Astrocyte (in vitro differentiated cells and primary cell): ENCODE measurements around the gene HAPLN3. TPM values are rescaled to one million over a fixed set of nuclear protein-coding genes. Genes with fewer than 3 reads are reported as not detected.

Experiments used
- DNase-seq: peaks from one replicate; pipeline ENCODE4 v3.0.0-alpha.2; 2010; ENCODE audit warnings: low read depth
- FAIRE-seq: peaks from 2 replicates; lab custom pipeline; 2011; peaks lifted over from hg19 to GRCh38; lab: Jason Lieb, UNC
- H2AFZ ChIP-seq: 2 replicates; pipeline ENCODE4 v1.6.0; 2012; ENCODE audit warnings: low read depth, low read length, inconsistent platforms
- H3K27ac ChIP-seq: 2 replicates; pipeline ENCODE4 v1.5.1; 2011; ENCODE audit warnings: low read depth, low read length, inconsistent platforms
- H3K27me3 ChIP-seq: 2 replicates; pipeline ENCODE4 v1.6.0; 2011; ENCODE audit warnings: low read length, inconsistent platforms; ENCODE audit not compliant: insufficient read depth
- H3K36me3 ChIP-seq: 2 replicates; pipeline ENCODE4 v1.5.1; 2011; ENCODE audit warnings: low read length, inconsistent platforms; ENCODE audit not compliant: insufficient read depth
- H3K4me1 ChIP-seq: 2 replicates; pipeline ENCODE4 v1.5.1; 2011; ENCODE audit warnings: low read length, inconsistent platforms; ENCODE audit not compliant: insufficient read depth
- H3K4me2 ChIP-seq: 2 replicates; pipeline ENCODE4 v1.6.0; 2012; ENCODE audit warnings: low read length, inconsistent platforms
- H3K4me3 ChIP-seq: 2 replicates; pipeline ENCODE4 v1.5.1; 2011; ENCODE audit warnings: low read depth, mild to moderate bottlenecking, low read length, inconsistent platforms; ENCODE audit not compliant: insufficient read depth
- H3K79me2 ChIP-seq: 2 replicates; pipeline ENCODE4 v1.6.0; 2012; ENCODE audit warnings: mild to moderate bottlenecking, low read length, inconsistent platforms; ENCODE audit not compliant: insufficient read depth
- H3K9ac ChIP-seq: 2 replicates; pipeline ENCODE4 v1.6.0; 2012; ENCODE audit warnings: mild to moderate bottlenecking, low read length, inconsistent platforms
- H3K9me3 ChIP-seq: 2 replicates; pipeline ENCODE4 v1.5.1; 2012; ENCODE audit warnings: low read depth, mild to moderate bottlenecking, low read length, inconsistent platforms; ENCODE audit not compliant: insufficient read depth
- H4K20me1 ChIP-seq: 2 replicates; pipeline ENCODE4 v1.6.0; 2012; ENCODE audit warnings: low read length, inconsistent platforms; ENCODE audit not compliant: insufficient read depth
- H3K27ac Mint-ChIP-seq: one replicate; pipeline ENCODE4 v1.8.0; 2021; ENCODE audit warnings: mild to moderate bottlenecking, mixed read lengths; ENCODE audit not compliant: unreplicated experiment
- H3K27me3 Mint-ChIP-seq: one replicate; pipeline ENCODE4 v1.8.0; 2021; ENCODE audit warnings: low read depth, mixed read lengths; ENCODE audit not compliant: unreplicated experiment
- H3K36me3 Mint-ChIP-seq: one replicate; pipeline ENCODE4 v1.8.0; 2021; ENCODE audit warnings: low read depth, mixed read lengths; ENCODE audit not compliant: unreplicated experiment
- H3K4me1 Mint-ChIP-seq: one replicate; pipeline ENCODE4 v1.8.0; 2021; ENCODE audit warnings: low read depth, mixed read lengths; ENCODE audit not compliant: unreplicated experiment
- H3K4me3 Mint-ChIP-seq: one replicate; pipeline ENCODE4 v1.8.0; 2021; ENCODE audit warnings: mild to moderate bottlenecking, moderate library complexity, mixed read lengths; ENCODE audit not compliant: unreplicated experiment
- H3K9me3 Mint-ChIP-seq: one replicate; pipeline ENCODE4 v1.8.0; 2021; ENCODE audit warnings: mild to moderate bottlenecking, mixed read lengths; ENCODE audit not compliant: unreplicated experiment
- CTCF ChIP-seq: IDR thresholded peaks from 2 replicates; pipeline ENCODE4 v1.5.1; 2011; ENCODE audit warnings: low read depth, mild to moderate bottlenecking, inconsistent platforms, low read length, moderate library complexity; ENCODE audit not compliant: insufficient read depth
- EZH2 ChIP-seq: IDR thresholded peaks from 2 replicates; pipeline ENCODE4 v1.6.1; 2012; ENCODE audit warnings: mild to moderate bottlenecking, low read length, inconsistent platforms; ENCODE audit not compliant: insufficient read depth
- total RNA-seq: library from RNA; stranded (reverse); gene quantifications from 2 replicates; pipeline ENCODE4 v1.2.1, GENCODE V29; 2021

HAPLN3 gene
- total RNA-seq, 1 donor from 2014 or later: 8.2 TPM

- Mint-ChIP-seq H3K36me3 (no peaks in the 10 kb centered on the region), H3K4me3 (no peak overlapping the region), H3K9me3 (no peaks in the 10 kb centered on the region), H3K4me1 (peaks cover 5% of the 10 kb centered on the region), H3K27ac (no peak overlapping the region), H3K27me3 (peaks cover 5% of the 10 kb centered on the region)
- Histone ChIP-seq H3K9me3 (no peaks in the 10 kb centered on the region), H4K20me1 (no peaks in the 10 kb centered on the region), H3K79me2 (no peaks in the 10 kb centered on the region), H3K27ac (no peak overlapping the region), H3K4me3 (no peak overlapping the region), H3K27me3 (peaks cover 20% of the 10 kb centered on the region), H3K36me3 (no peaks in the 10 kb centered on the region), H2AFZ (no peak overlapping the region), H3K9ac (no peak overlapping the region), H3K4me1 (peaks cover under 1% of the 10 kb centered on the region), H3K4me2 (no peak overlapping the region)
- TF ChIP-seq CTCF (no peak), EZH2 (no peak)
- FAIRE-seq (no peak), DNase-seq (no peak)
Measured at GRCh38 chr15:88828791-88829190, 66.6 kb downstream of the HAPLN3 start.

Other genes with a start within 250 kb of the HAPLN3 start
- 0.34 and 0.36 TPM in 2 replicates for gene ACAN, start 92.1 kb downstream of the HAPLN3 start, total RNA-seq
- gene MFGE8, start 17.8 kb upstream of the HAPLN3 start, total RNA-seq: 276 and 302 TPM in 2 replicates
- gene ABHD2, start 192.9 kb upstream of the HAPLN3 start, total RNA-seq: 41.3 and 50.3 TPM in 2 replicates